Activated CD4-positive, CD25-positive, alpha-beta regulatory T cell (primary cell): ENCODE results near the gene HS3ST1.
"Not testable (repeated sequence)": the region's sequence is repeated elsewhere in the genome, so short reads cannot be mapped to it uniquely, and the experiment has no call there.

ENCODE experiments used
- DNase-seq, 4 experiments: peaks; one replicate each; lab custom pipeline; 2025; lab: John Stamatoyannopoulos, UW

HS3ST1 gene

DNA sequence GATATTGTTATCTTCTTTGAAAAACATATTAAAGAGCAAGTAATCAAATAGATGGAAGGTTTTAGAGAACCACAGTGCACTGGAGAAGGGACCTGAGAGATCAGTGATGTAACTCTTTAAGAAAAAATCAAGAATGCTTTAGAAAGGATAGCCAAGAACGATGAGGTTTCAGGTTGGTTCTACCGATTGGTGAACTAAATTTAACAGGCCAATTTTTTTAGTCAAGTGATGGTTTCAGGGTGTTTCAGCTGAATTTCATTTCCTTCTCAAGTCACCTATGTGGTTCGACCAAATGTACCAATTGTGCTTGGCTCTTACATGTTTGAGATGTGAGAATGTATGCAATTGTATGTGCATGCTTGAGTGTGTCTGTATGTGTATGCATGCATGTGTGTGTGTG is 26.5 kb downstream of the HS3ST1 start:
- no peak for DNase-seq

- no peak for DNase-seq
Measured at GRCh38 chr4:11399461-11399971, 29.2 kb downstream of the HS3ST1 start.

DNA sequence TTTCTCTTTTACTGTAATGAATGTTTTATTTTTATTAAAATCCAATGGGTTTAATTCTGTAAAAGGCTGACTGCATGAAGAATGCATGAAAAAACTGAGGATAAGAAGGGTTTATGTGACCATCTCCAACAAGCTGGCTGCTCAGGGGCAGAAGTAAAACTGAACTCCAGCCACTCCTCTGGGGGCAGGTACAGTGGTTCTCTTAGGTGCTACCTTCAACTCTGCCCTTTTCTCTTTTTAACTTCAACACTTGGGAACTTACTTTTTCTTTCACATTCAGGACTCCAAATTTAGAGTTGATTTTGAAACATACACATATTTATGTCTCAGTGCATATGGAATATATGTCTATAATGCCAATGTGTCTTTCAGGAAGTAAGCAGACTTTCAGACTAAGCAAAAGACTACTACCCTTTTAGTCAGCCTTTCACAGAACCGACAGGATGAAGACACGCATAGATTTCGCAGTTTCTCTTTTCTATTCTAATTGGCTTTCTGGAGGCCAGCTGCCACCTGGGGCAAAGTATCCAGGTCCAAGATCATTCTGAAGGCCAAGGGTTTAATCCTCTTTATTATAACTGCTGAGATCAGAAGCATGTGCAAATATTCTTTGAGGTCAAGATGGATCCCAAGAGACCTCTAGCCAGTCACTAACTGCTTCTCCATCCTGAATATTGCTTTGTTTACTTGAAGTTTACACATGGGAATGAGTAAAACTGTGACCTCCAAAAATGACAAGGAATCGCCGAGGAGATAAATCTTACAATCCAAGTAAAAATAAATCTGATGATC is 30.7 kb downstream of the HS3ST1 start:
- DNase-seq: no peak

DNA sequence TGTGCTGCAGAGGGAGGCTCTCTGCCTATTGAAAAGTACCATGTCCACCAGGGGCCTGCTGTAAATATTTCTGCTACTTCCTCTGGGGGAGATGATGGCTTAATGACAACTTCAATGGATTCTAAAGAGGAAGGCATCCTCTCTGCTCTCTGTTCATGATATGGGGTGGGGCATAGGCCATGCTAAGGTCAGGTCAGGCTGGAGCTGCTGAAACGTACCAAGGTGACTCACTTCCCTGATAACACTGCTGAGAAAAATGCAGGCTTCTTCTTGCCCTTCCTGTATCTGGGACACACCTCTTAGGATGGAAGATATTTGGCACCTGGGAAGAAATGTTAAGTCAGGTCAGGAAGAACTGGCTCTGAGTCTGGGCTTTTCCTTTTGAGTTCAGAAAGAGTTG is 31.5 kb downstream of the HS3ST1 start:
- DNase-seq: no peak

GRCh38 chr4:11393551-11393950 is 35.1 kb downstream of the HS3ST1 start:
- no peak for DNase-seq

GRCh38 chr4:11384072-11384471 is 44.6 kb downstream of the HS3ST1 start:
- not testable (repeated sequence) for DNase-seq

- no peak for DNase-seq
Measured at GRCh38 chr4:11376571-11376970, 52.1 kb downstream of the HS3ST1 start.

DNA sequence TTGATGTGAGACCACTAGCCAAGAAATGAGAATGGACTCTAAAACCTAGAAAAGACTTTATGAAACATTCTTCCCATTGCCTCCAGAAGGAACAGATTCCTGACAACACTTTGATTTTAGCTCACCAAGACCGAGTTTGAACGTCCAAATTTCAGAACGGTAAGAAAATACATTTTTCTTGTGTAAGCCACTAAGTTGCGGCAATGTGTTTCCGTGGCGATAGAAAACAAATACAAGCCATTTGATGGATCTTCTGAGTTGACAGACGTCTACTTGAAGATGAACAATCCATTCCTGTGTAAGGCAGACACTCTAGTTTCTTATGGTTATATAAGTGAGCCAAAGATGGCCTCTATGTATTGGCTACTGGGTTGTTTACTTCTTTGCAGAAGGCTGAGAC is 52.5 kb downstream of the HS3ST1 start:
- no peak for DNase-seq

GRCh38 chr4:11368701-11369115 is 60.0 kb downstream of the HS3ST1 start:
- DNase-seq: no peak

GRCh38 chr4:11367371-11367770 is 61.3 kb downstream of the HS3ST1 start:
- DNase-seq: no peak

DNA sequence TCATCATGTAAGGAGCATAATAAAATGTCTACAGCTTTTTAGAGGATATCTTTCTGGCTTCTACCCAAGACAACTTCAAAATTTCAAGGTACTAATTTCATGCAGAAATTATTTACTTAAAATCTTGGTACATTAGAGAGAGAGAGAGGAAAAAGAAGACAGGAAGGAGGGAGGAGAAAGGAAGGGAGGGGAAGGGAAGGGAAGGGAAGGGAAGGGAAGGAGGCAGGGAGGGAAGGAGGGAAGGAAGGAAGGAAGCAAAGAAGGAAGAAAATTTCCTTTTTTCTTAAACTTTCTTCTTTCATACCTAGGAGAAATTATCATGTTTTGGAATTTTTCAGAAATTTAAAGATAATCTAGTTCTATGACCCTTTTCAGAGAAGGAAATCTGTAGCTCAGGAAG is 61.8 kb downstream of the HS3ST1 start:
- no peak for DNase-seq

DNA sequence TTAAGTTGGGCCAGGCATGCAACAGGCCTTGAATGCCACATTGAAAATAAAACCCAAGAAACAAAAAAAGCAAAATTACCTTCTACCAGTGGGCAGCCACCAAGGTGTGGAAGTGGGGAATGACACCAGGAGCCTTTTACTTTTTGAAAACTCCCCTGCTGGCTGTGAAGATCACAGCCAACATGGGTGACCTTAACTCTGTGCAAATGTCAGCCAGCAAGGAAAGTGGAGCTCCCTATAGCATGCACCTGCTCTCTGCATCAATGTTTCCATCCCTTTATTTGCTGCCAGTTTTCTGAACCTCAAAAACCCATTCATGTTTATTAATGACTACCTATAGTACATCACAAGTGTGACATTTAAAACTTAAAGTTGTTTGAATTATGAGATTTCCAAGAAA is 63.7 kb downstream of the HS3ST1 start:
- DNase-seq: no peak

DNA sequence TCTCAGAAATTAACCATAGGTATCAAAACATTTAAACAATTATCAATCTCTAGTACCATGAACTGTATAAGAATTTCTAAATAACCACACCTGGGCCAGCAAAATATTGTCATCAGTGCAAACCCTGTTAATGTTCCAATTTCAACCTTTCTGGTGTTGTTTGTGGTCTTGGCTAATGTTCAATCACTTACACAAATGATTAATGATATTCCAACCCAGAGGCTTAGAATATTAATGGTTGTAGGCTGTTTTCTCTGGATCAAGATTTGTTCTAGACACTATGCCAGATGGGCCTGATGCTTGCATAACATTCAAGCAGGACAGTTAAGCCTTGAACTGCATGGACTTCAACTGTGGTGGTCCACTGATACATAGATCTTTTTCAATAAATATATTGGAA is 69.1 kb downstream of the HS3ST1 start:
- DNase-seq: no peak

- no peak for DNase-seq
Measured at GRCh38 chr4:11355226-11355625, 73.5 kb downstream of the HS3ST1 start.

DNA sequence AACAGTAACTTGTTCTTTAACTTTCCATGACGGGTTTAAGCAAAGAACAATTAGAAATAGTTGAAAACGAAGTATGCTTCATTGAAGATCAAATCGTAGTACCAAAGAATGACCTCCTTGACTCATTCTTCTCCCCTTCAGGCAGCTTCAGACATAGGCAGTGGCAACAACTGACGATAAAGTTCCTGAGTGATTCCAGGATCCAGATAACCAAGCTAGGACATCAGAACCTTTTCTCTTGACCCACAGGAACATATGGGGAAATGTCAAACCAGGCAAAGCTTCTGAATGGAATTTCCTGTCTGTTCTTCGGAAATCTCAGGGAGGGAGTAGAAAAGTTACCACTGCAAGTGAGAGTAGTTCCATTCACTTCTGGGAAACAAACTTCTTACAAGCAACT is 74.2 kb downstream of the HS3ST1 start:
- DNase-seq: no peak

DNA sequence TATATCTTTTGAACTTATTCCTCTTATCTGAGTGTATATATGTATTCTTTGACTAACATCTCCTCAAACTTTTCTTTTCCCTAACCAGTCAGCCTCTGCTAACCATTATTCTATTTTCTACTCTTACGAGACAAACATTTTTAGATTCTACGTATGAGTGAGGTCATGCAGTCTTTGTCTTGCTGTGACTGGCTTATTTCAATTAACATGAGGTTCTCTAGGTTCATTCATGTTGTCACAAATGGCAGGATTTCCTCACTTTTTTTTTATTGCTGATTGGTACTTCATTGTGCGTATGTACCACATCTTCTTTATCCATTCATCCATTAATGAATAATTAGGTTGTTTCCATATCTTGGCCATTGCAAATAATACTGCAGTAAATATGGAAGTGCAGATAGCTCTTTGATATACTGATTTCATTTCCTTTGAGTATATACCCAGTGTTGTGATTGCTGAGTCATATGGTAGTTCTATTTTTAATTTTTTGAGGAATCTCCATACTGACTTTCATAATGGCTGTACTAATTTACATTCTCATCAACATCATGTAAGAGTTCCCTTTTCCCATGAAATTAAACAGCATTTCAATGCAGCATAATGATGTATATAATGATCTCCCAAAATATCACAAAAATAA is 80.1 kb downstream of the HS3ST1 start:
- no peak for DNase-seq

DNA sequence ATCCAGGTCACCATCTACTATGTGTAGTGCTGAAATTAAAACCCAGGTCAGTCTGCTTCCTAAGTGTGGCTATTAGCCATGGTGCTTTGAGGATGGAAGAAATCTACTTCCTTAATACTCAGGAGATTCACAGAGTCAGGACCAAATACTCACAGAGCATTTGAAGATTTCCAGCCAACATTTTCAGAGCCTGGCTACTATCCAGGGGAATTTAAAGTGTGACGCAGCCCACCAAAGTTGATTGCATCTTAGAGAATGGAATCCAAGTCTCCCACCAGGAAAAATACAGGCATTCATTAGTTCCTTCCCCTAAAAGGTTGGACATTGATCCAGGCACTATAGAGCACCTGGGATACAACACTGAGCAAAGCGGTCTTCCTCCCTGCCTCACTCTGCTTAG is 83.8 kb downstream of the HS3ST1 start:
- no peak for DNase-seq

GRCh38 chr4:11343536-11343935 is 85.2 kb downstream of the HS3ST1 start:
- no peak for DNase-seq
